Measurements from ENCODE around the gene CHRNB1.

DNA sequence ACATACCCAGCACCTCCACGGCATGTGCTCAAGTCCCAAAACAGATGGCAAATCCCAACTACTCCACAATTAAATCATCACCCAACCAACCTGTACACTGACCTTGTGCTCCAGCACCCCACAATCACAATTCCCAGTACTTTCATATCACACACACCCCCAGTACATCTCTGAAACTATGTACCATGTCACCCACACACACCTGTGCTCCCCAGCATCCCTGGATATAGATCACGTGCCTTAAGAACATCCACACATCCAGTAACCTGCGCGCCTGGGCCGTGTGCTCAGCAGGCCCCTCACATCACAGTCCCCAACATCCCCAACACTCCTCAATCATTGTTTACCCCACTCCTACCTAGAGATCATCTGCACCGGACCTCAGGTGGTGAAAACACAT lies 35.1 kb upstream of the CHRNB1 start:
- TF ChIP-seq, protein P1, sequence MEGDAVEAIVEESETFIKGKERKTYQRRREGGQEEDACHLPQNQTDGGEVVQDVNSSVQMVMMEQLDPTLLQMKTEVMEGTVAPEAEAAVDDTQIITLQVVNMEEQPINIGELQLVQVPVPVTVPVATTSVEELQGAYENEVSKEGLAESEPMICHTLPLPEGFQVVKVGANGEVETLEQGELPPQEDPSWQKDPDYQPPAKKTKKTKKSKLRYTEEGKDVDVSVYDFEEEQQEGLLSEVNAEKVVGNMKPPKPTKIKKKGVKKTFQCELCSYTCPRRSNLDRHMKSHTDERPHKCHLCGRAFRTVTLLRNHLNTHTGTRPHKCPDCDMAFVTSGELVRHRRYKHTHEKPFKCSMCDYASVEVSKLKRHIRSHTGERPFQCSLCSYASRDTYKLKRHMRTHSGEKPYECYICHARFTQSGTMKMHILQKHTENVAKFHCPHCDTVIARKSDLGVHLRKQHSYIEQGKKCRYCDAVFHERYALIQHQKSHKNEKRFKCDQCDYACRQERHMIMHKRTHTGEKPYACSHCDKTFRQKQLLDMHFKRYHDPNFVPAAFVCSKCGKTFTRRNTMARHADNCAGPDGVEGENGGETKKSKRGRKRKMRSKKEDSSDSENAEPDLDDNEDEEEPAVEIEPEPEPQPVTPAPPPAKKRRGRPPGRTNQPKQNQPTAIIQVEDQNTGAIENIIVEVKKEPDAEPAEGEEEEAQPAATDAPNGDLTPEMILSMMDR (IDR thresholded peaks at IDR 0.05) = no peak
- TF ChIP-seq POLR2A (IDR thresholded peaks at IDR 0.05) = no peak

All from heart left ventricle (tissue), 13 donors.